Caco-2 (cell line): ENCODE results near the gene CHRNA5. TPM values are rescaled to one million over a fixed set of nuclear protein-coding genes. Genes with fewer than 3 reads are reported as not detected.
A peak's percentile ranks its signal among the peaks of the same experiment; 100 is the strongest.

Experiments
- BruUV-seq: library from RNA; stranded (reverse); fragments of 400-500 nt; replicated peaks from 2 replicates; lab custom pipeline; 2021; lab: Mats Ljungman, UMichigan
- CTCF ChIA-PET: fragments of 300-600 bp; sonication (Branson Sonifier 250); formaldehyde crosslinking; loops from one replicate; lab custom pipeline; 2022; ENCODE audit warnings: antibody characterized with exemption; lab: Charles Lee
- POLR2A ChIA-PET: fragments of 300-600 bp; sonication (Branson Sonifier 250); formaldehyde crosslinking; loops from one replicate; lab custom pipeline; 2022; ENCODE audit warnings: antibody characterized with exemption; lab: Charles Lee
- DNase-seq, 2 experiments: peaks; one replicate each; pipeline versions ENCODE4 v3.0.0 to v3.0.0-alpha.2; 2020 to 2022
- H3K27me3 ChIP-seq: replicated peaks from 2 replicates; pipeline ENCODE4 v1.6.0; 2011; ENCODE audit warnings: low read length; ENCODE audit not compliant: control insufficient read depth, insufficient read depth
- H3K36me3 ChIP-seq: 2 replicates; pipeline ENCODE4 v1.5.1; 2011; ENCODE audit warnings: low read length; ENCODE audit not compliant: control insufficient read depth, insufficient read depth
- H3K4me1 ChIP-seq: fragments of 250-450 bp; sonication (Bioruptor Pico); 2 replicates; pipeline ENCODE4 v1.5.1; 2020; ENCODE audit warnings: mild to moderate bottlenecking
- H3K4me3 ChIP-seq: 2 replicates; pipeline ENCODE4 v1.5.1; 2011; ENCODE audit warnings: low read depth, mild to moderate bottlenecking, control low read depth, low read length
- H3K9me3 ChIP-seq: fragments of 250-450 bp; sonication (Bioruptor Pico); 2 replicates; pipeline ENCODE4 v1.5.1; 2020; ENCODE audit warnings: mild to moderate bottlenecking, moderate library complexity
- H3K27ac Mint-ChIP-seq: one replicate; pipeline ENCODE4 v1.8.0; 2022; ENCODE audit warnings: mixed read lengths; ENCODE audit not compliant: unreplicated experiment
- H3K27me3 Mint-ChIP-seq: one replicate; pipeline ENCODE4 v1.8.0; 2022; ENCODE audit warnings: mixed read lengths; ENCODE audit not compliant: insufficient read depth, unreplicated experiment
- H3K36me3 Mint-ChIP-seq: one replicate; pipeline ENCODE4 v1.8.0; 2022; ENCODE audit warnings: mild to moderate bottlenecking, mixed read lengths; ENCODE audit not compliant: insufficient read depth, unreplicated experiment
- H3K4me1 Mint-ChIP-seq: one replicate; pipeline ENCODE4 v1.8.0; 2022; ENCODE audit warnings: low read depth, mixed read lengths; ENCODE audit not compliant: unreplicated experiment
- H3K4me3 Mint-ChIP-seq: one replicate; pipeline ENCODE4 v1.8.0; 2022; ENCODE audit warnings: mild to moderate bottlenecking, moderate library complexity, mixed read lengths; ENCODE audit not compliant: unreplicated experiment
- H3K9me3 Mint-ChIP-seq: one replicate; pipeline ENCODE4 v1.8.0; 2022; ENCODE audit warnings: mixed read lengths; ENCODE audit not compliant: unreplicated experiment
- CTCF ChIP-seq, 2 experiments: fragments of 200-600 bp in 1 of 2; IDR thresholded peaks; 1 replicate in 1 of 2; 2 replicates in 1 of 2; pipeline versions ENCODE4 v1.5.1 to v1.8.0; 2011 to 2022; ENCODE audit warnings: antibody characterized with exemption in 1 of 2, control low read depth in 1 of 2, inconsistent platforms in 1 of 2, low read depth in 1 of 2, low read length in 1 of 2, mild to moderate bottlenecking in 1 of 2, moderate library complexity in 1 of 2; ENCODE audit not compliant: insufficient read depth in 1 of 2, severe bottlenecking in 1 of 2, unreplicated experiment in 1 of 2
- intact Hi-C: fragments of 100-400 bp; cut with micrococcal nuclease; formaldehyde crosslinking; loops from one replicate; pipeline ENCODE4 v1.10.0; 2022; ENCODE audit not compliant: unreplicated experiment
- total RNA-seq: library from RNA; stranded (reverse); gene quantifications from 2 replicates; pipeline ENCODE4 v1.2.3, GENCODE V29; 2022

Gene CHRNA5
- total RNA-seq, 1 experiment from 2014 or later = 12.9 TPM

DNA sequence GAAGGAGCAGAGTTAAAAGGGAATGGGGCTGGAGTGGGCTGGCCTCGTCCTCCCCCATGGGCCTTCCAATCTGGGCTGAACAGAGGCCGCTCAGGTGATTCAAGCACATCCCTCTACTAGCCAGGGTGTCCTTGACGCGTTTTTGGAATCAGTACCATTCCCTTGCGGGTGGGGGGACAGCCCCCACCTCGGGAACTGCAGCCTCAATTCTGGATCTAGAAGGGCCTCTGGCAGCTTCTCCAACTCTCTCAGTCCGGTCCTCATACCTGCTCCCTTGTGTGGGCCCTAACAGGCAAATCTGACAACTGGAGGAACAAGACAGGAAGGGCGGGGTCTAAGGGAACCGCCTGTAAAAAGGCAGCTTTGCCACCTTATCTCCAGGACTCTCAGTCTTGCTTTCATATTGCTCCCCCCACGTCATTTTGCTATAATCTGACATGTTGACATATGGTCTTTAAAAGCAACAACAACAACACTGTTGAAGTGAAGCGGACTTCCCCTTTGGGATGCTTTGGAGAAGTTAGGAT is 76.5 kb downstream of the CHRNA5 start:
- Histone ChIP-seq H3K4me3 (no peak overlapping the region), H3K36me3 (no peaks in the 10 kb centered on the region), H3K9me3 (no peaks in the 10 kb centered on the region), H3K27me3 (no peaks in the 10 kb centered on the region), H3K4me1 (no peaks in the 10 kb centered on the region)
- H3K27ac Mint-ChIP-seq = no peak overlapping the region
- no TSS peak for BruUV-seq
- H3K27me3 Mint-ChIP-seq = peaks cover 4% of the 10 kb centered on the region
- no peak for TF ChIP-seq CTCF (IDR thresholded peaks at IDR 0.05; ENCODE audit: insufficient read depth in 1 of 2, low read depth in 1 of 2, low read length in 1 of 2, severe bottlenecking in 1 of 2, unreplicated experiment in 1 of 2)
- H3K36me3 Mint-ChIP-seq = no peaks in the 10 kb centered on the region
- CTCF ChIA-PET = no interaction called here
- no peaks in the 10 kb centered on the region for H3K4me1 Mint-ChIP-seq
- intact Hi-C loops = no loop called here
- no peak for DNase-seq
- POLR2A ChIA-PET = no interaction called here
- H3K9me3 Mint-ChIP-seq = no peaks in the 10 kb centered on the region
- H3K4me3 Mint-ChIP-seq = peak overlapping the region; percentile 80

DNA sequence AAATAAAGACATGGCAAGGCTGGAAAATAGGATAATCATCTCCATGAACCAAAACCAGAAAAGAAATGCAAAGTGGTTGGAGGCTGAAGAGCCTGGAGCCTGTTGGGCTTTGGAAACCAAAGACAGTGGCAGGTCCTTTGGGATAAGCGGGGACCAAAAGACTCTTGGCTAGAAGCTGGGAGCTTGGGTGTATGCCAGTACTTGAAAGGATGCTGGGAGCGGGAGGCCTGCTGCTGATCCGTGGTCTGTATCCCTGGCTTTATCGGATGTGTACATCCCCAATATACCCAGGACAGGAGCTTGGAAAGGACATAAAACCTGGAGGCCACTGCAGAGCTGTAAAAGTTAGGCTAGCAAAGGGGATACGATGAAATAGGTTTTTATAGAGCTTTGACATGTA is 77.0 kb downstream of the CHRNA5 start:
- Mint-ChIP-seq H3K4me1 (no peaks in the 10 kb centered on the region), H3K9me3 (no peaks in the 10 kb centered on the region), H3K36me3 (no peaks in the 10 kb centered on the region), H3K4me3 (no peak overlapping the region), H3K27me3 (peaks cover under 1% of the 10 kb centered on the region), H3K27ac (no peak overlapping the region)
- Histone ChIP-seq H3K4me1 (no peaks in the 10 kb centered on the region), H3K4me3 (no peak overlapping the region), H3K27me3 (no peaks in the 10 kb centered on the region), H3K9me3 (no peaks in the 10 kb centered on the region), H3K36me3 (no peaks in the 10 kb centered on the region)
- no TSS peak for BruUV-seq
- POLR2A ChIA-PET = no interaction called here
- no peak for TF ChIP-seq CTCF (IDR thresholded peaks at IDR 0.05; ENCODE audit: insufficient read depth in 1 of 2, low read depth in 1 of 2, low read length in 1 of 2, severe bottlenecking in 1 of 2, unreplicated experiment in 1 of 2)
- CTCF ChIA-PET = no interaction called here
- intact Hi-C loops = no loop called here
- DNase-seq = no peak

Other genes with a start within 250 kb of the CHRNA5 start
- 113 and 116 TPM in 2 replicates for gene CRABP1, start 225.2 kb upstream of the CHRNA5 start, total RNA-seq
- 77.6 and 82.9 TPM in 2 replicates for gene IREB2, start 127.3 kb upstream of the CHRNA5 start, total RNA-seq
- gene HYKK, start 57.9 kb upstream of the CHRNA5 start, total RNA-seq = 6.5 and 6.8 TPM in 2 replicates
- gene PSMA4, start 25.1 kb upstream of the CHRNA5 start, total RNA-seq = 276 and 285 TPM in 2 replicates
- not detected in 2 replicates for gene CHRNA3, start 55.5 kb downstream of the CHRNA5 start, total RNA-seq
- 1.3 TPM in 1 of 2 replicates, not detected in the other for gene CHRNB4, start 75.7 kb downstream of the CHRNA5 start, total RNA-seq
- gene ADAMTS7, start 245.9 kb downstream of the CHRNA5 start, total RNA-seq = 1.1 and 2.0 TPM in 2 replicates